GM12878 (cell line): Measurements from ENCODE around the gene NT5DC4. TPM values are rescaled to one million over a fixed set of nuclear protein-coding genes. Genes with fewer than 3 reads are reported as not detected.

Source experiments
- ATAC-seq: fragments of 200-7000 bp; cut with Tn5 transposase; 3 replicates; pipeline ENCODE4 v1.9.1; 2020; ENCODE audit warnings: mild to moderate bottlenecking, moderate library complexity
- BruUV-seq: library from RNA; stranded (reverse); fragments of 400-500 nt; replicated peaks from 2 replicates; lab custom pipeline; 2021; lab: Mats Ljungman, UMichigan
- CTCF ChIA-PET: fragments of 300-600 bp; sonication (Branson Sonifier 250); formaldehyde crosslinking; extraction: SDS; loops from one replicate; lab custom pipeline; 2021; ENCODE audit warnings: inconsistent platforms; lab: Yijun Ruan, JAX
- POLR2A ChIA-PET: fragments of 350-600 bp; formaldehyde crosslinking; extraction: SDS; loops from one replicate; lab custom pipeline; 2021; ENCODE audit warnings: inconsistent platforms; lab: Charles Lee
- RAD21 ChIA-PET: fragments of 300-600 bp; sonication (Branson Sonifier 250); formaldehyde crosslinking; loops from one replicate; lab custom pipeline; 2023; ENCODE audit warnings: antibody characterized with exemption; ENCODE audit not compliant: unreplicated experiment; lab: Charles Lee
- SMC1A ChIA-PET: fragments of 300-600 bp; sonication (Branson Sonifier 250); formaldehyde crosslinking; loops from one replicate; lab custom pipeline; 2023; ENCODE audit not compliant: unreplicated experiment, uncharacterized antibody; lab: Charles Lee
- DNase-seq: peaks from one replicate; pipeline ENCODE4 v3.0.0-alpha.2; 2011; ENCODE audit warnings: low read depth, low spot score
- FAIRE-seq: peaks from 3 replicates; lab custom pipeline; 2011; peaks lifted over from hg19 to GRCh38; lab: Jason Lieb, UNC
- H2AFZ ChIP-seq: 2 replicates; pipeline ENCODE4 v1.6.0; 2011; ENCODE audit warnings: low read depth, low read length, control low read depth; ENCODE audit not compliant: control insufficient read depth
- H3K27ac ChIP-seq: 2 replicates; pipeline ENCODE4 v1.5.1; 2011; ENCODE audit warnings: control low read depth; ENCODE audit not compliant: control insufficient read depth, insufficient read depth
- H3K27me3 ChIP-seq, 2 experiments: replicated peaks in 1 of 2; 2 replicates each; pipeline versions ENCODE4 v1.6.0 to v1.6.1; 2011; ENCODE audit warnings: low read length in 1 of 2; ENCODE audit not compliant: control insufficient read depth in 2 of 2, insufficient read depth in 2 of 2
- H3K36me3 ChIP-seq, 2 experiments: 2 replicates each; pipeline ENCODE4 v1.5.1; 2011; ENCODE audit warnings: low read length in 1 of 2; ENCODE audit not compliant: control insufficient read depth in 2 of 2, insufficient read depth in 2 of 2
- H3K4me1 ChIP-seq: 2 replicates; pipeline ENCODE4 v1.6.1; 2011; ENCODE audit warnings: mild to moderate bottlenecking, low read length, moderate library complexity, mixed read lengths; ENCODE audit not compliant: control insufficient read depth, insufficient read depth
- H3K4me2 ChIP-seq: 2 replicates; pipeline ENCODE4 v1.6.0; 2011; ENCODE audit warnings: control low read depth; ENCODE audit not compliant: control insufficient read depth, insufficient read depth
- H3K4me3 ChIP-seq: fragments of 200-600 bp; sonication (generic); 2 replicates; pipeline ENCODE4 v1.5.1; 2016
- H3K79me2 ChIP-seq: 2 replicates; pipeline ENCODE4 v1.6.0; 2011; ENCODE audit warnings: low read length; ENCODE audit not compliant: control insufficient read depth, insufficient read depth
- H3K9ac ChIP-seq: 2 replicates; pipeline ENCODE4 v1.8.0; 2011; ENCODE audit warnings: low read length, control low read depth, mixed read lengths; ENCODE audit not compliant: control insufficient read depth, insufficient read depth
- H3K9me3 ChIP-seq: replicated peaks from 3 replicates; pipeline ENCODE4 v1.5.1; 2011; ENCODE audit warnings: mild to moderate bottlenecking, low read length; ENCODE audit not compliant: control insufficient read depth, insufficient read depth
- H4K20me1 ChIP-seq: 2 replicates; pipeline ENCODE4 v1.6.0; 2011; ENCODE audit not compliant: control insufficient read depth, insufficient read depth
- CHD2 ChIP-seq: IDR thresholded peaks from 2 replicates; pipeline ENCODE4 v1.6.1; 2011; ENCODE audit warnings: low read depth, low read length, improper control_type of control experiment, borderline replicate concordance
- MLLT1 ChIP-seq: fragments of 450-650 bp; IDR thresholded peaks from 2 replicates; pipeline ENCODE4 v1.6.1; 2016; ENCODE audit warnings: mild to moderate bottlenecking
- SMAD5 ChIP-seq: IDR thresholded peaks from 2 replicates; pipeline ENCODE4 v1.6.1; 2016; ENCODE audit warnings: antibody characterized with exemption, low read depth
- WGBS: methylation state at CpG from one replicate; pipeline ENCODE4 v1.1.6; 2016; ENCODE audit warnings: low lambda C conversion rate; ENCODE audit not compliant: insufficient replicate concordance, insufficient coverage; ENCODE audit errors: missing lambda C conversion rate; 5-methylcytosine and 5-hydroxymethylcytosine counted together
- in situ Hi-C: fragments of 300-500 bp; cut with MboI; formaldehyde crosslinking; loops from 9 replicates; pipeline ENCODE4 v1.14.3; 2018; ENCODE audit warnings: mixed read lengths
- intact Hi-C: fragments of 100-400 bp; cut with micrococcal nuclease; formaldehyde crosslinking; loops from one replicate; pipeline ENCODE4 v1.14.2; 2022; ENCODE audit not compliant: unreplicated experiment
- polyA plus RNA-seq, 11 experiments: library from polyadenylated mRNA; depleted of rRNA in 4 of 11; unstranded in 6 of 11; stranded (reverse) in 5 of 11; fragments of >200 nt; fragmentation: Nextera tagmentation in 4 of 11; fragmentation: Illumina TruSeq in 1 of 11; extraction: Ambion mirVana in 4 of 11; extraction: Trizol in 1 of 11; gene quantifications; 1 replicate in 1 of 11; 2 replicates in 10 of 11; pipeline versions ENCODE4 v1.2.1 to v1.2.3, GENCODE V29; 2011 to 2016; ENCODE audit warnings: inconsistent platforms in 2 of 11, missing spikeins in 2 of 11, low read depth in 1 of 11
- total RNA-seq, 4 experiments: library from RNA; depleted of rRNA in 3 of 4; stranded (reverse); fragments of >200 nt in 3 of 4; fragmentation: Illumina TruSeq in 1 of 4; extraction: Trizol in 1 of 4; gene quantifications; 2 replicates each; pipeline versions ENCODE4 v1.2.1 to v1.2.3, GENCODE V29; 2013 to 2021
- TF ChIP-seq, protein P1 (sequence below): fragments of 450-650 bp; conservative IDR thresholded peaks from 2 replicates; pipeline ENCODE4 v1.6.1; 2017; ENCODE audit warnings: mild to moderate bottlenecking, moderate library complexity
- TF ChIP-seq, protein P2 (sequence below): IDR thresholded peaks from 2 replicates; pipeline ENCODE4 v1.6.1; 2011; ENCODE audit warnings: low read depth, low read length, improper control_type of control experiment, borderline replicate concordance

NT5DC4 gene
- total and polyA plus RNA-seq, 10 of the 15 experiments (the other 5 are each of a cell fraction or from before 2014, with no cell fraction given) = 0.04 to 2.6 (median 0.32) TPM; not detected in 2

GRCh38 chr2:112737542-112738232 lies 16.9 kb downstream of the NT5DC4 start (continued):
- TF ChIP-seq, protein P1, sequence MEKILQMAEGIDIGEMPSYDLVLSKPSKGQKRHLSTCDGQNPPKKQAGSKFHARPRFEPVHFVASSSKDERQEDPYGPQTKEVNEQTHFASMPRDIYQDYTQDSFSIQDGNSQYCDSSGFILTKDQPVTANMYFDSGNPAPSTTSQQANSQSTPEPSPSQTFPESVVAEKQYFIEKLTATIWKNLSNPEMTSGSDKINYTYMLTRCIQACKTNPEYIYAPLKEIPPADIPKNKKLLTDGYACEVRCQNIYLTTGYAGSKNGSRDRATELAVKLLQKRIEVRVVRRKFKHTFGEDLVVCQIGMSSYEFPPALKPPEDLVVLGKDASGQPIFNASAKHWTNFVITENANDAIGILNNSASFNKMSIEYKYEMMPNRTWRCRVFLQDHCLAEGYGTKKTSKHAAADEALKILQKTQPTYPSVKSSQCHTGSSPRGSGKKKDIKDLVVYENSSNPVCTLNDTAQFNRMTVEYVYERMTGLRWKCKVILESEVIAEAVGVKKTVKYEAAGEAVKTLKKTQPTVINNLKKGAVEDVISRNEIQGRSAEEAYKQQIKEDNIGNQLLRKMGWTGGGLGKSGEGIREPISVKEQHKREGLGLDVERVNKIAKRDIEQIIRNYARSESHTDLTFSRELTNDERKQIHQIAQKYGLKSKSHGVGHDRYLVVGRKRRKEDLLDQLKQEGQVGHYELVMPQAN = no peak

GRCh38 chr2:112740527-112740926 lies 19.7 kb downstream of the NT5DC4 start:
- intact Hi-C loops = no loop called here
- SMC1A ChIA-PET = interaction anchor here (0.7 to 4.5 kb wide), 5 partner anchors 9 to 220 kb away, joined by 3 to 23 read pairs (median 3); no protein-coding TSS in a partner anchor
- Histone ChIP-seq H3K4me2 (no peak overlapping the region), H2AFZ (no peak overlapping the region), H3K27ac (no peak overlapping the region), H3K4me1 (no peaks in the 10 kb centered on the region), H3K9me3 (no peaks in the 10 kb centered on the region), H3K27me3 (no peaks in the 10 kb centered on the region), H3K36me3 (peaks cover 9 to 41% of the 10 kb centered on the region in 2 experiments), H4K20me1 (no peaks in the 10 kb centered on the region), H3K4me3 (no peak overlapping the region), H3K9ac (no peak overlapping the region), H3K79me2 (no peaks in the 10 kb centered on the region)
- DNase-seq (no peak), FAIRE-seq (no peak), ATAC-seq (no peak)
- RAD21 ChIA-PET = interaction anchor here (1.6 to 3.7 kb wide), 3 partner anchors 9 to 201 kb away, joined by 4 to 15 read pairs (median 6); no protein-coding TSS in a partner anchor
- CTCF ChIA-PET = interaction anchor here (0.8 to 17.7 kb wide), 9 partner anchors 9 to 207 kb away, joined by 3 to 496 read pairs (median 7); no protein-coding TSS in a partner anchor
- in situ Hi-C loops = no loop called here
- POLR2A ChIA-PET = interaction anchor here (1.1 kb wide), 1 partner anchor 145 kb away, joined by 4 read pairs; no protein-coding TSS in a partner anchor
- TF ChIP-seq, protein P2, sequence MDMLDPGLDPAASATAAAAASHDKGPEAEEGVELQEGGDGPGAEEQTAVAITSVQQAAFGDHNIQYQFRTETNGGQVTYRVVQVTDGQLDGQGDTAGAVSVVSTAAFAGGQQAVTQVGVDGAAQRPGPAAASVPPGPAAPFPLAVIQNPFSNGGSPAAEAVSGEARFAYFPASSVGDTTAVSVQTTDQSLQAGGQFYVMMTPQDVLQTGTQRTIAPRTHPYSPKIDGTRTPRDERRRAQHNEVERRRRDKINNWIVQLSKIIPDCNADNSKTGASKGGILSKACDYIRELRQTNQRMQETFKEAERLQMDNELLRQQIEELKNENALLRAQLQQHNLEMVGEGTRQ = no peak
- no peak for TF ChIP-seq SMAD5
- no peak for TF ChIP-seq CHD2
- TF ChIP-seq MLLT1 = no peak
- 98% methylated on average over 7 of the region's 7 CpGs for WGBS
- no TSS peak for BruUV-seq
